Duodenal mucosa (tissue), 2 donors: Measurements from ENCODE around the gene SOX8.
"Not testable (repeated sequence)": the region's sequence is repeated elsewhere in the genome, so short reads cannot be mapped to it uniquely, and the experiment has no call there.

Source experiments
- H3K27ac ChIP-seq: one replicate; pipeline ENCODE4 v1.7.0; 2013; ENCODE audit warnings: low read depth, low read length
- H3K27me3 ChIP-seq, 2 donors: one replicate each; pipeline ENCODE4 v1.7.0; 2013; ENCODE audit warnings: low read length in 2 of 2, control low read depth in 1 of 2; ENCODE audit not compliant: insufficient read depth in 2 of 2, control insufficient read depth in 1 of 2
- H3K36me3 ChIP-seq, 2 donors: one replicate each; pipeline ENCODE4 v1.7.0; 2013; ENCODE audit warnings: low read length in 2 of 2, control low read depth in 1 of 2; ENCODE audit not compliant: insufficient read depth in 2 of 2, control insufficient read depth in 1 of 2
- H3K4me1 ChIP-seq, 2 donors: one replicate each; pipeline ENCODE4 v1.7.0; 2013; ENCODE audit warnings: low read length in 2 of 2, control low read depth in 1 of 2; ENCODE audit not compliant: insufficient read depth in 2 of 2, control insufficient read depth in 1 of 2
- H3K4me3 ChIP-seq, 2 donors: one replicate each; pipeline ENCODE4 v1.7.0; 2013; ENCODE audit warnings: low read length in 2 of 2, low read depth in 1 of 2
- H3K9ac ChIP-seq, 2 donors: one replicate each; pipeline ENCODE4 v1.7.0; 2013; ENCODE audit warnings: low read length in 2 of 2, low read depth in 1 of 2
- H3K9me3 ChIP-seq, 2 donors: one replicate each; pipeline ENCODE4 v1.7.0; 2013; ENCODE audit warnings: low read length in 2 of 2, control low read depth in 1 of 2; ENCODE audit not compliant: control insufficient read depth in 1 of 2

Gene SOX8

GRCh38 chr16:951660-952301 is 29.8 kb upstream of the SOX8 start:
- no peaks in the 10 kb centered on the region for H3K27me3 ChIP-seq
- no peak overlapping the region for H3K27ac ChIP-seq
- peaks cover 12 to 32% of the 10 kb centered on the region in 2 donors for H3K36me3 ChIP-seq
- no peaks in the 10 kb centered on the region for H3K4me1 ChIP-seq
- H3K4me3 ChIP-seq = no peak overlapping the region
- no peaks in the 10 kb centered on the region for H3K9me3 ChIP-seq
- no peak overlapping the region for H3K9ac ChIP-seq

GRCh38 chr16:952321-952720 is 29.2 kb upstream of the SOX8 start:
- no peak overlapping the region for H3K4me3 ChIP-seq
- no peak overlapping the region for H3K27ac ChIP-seq
- peaks cover 11 to 26% of the 10 kb centered on the region in 2 donors for H3K36me3 ChIP-seq
- H3K9ac ChIP-seq = no peak overlapping the region
- no peaks in the 10 kb centered on the region for H3K27me3 ChIP-seq
- H3K4me1 ChIP-seq = no peaks in the 10 kb centered on the region
- H3K9me3 ChIP-seq = no peaks in the 10 kb centered on the region

- H3K27me3 ChIP-seq, H3K9me3 ChIP-seq, H3K9ac ChIP-seq, H3K4me3 ChIP-seq, H3K4me1 ChIP-seq, H3K27ac ChIP-seq: not testable (repeated sequence)
- H3K36me3 ChIP-seq = peaks cover 8 to 25% of the 10 kb centered on the region in 2 donors
These were observed 27.8 kb upstream of the SOX8 start for GRCh38 chr16:953818-954217.

- H3K9me3 ChIP-seq, H3K27ac ChIP-seq: not testable (repeated sequence)
- H3K36me3 ChIP-seq = peaks cover 8 to 25% of the 10 kb centered on the region in 2 donors
These were observed 25.8 kb upstream of the SOX8 start for GRCh38 chr16:955766-956165.

GRCh38 chr16:959232-960040 is 22.1 kb upstream of the SOX8 start:
- Histone ChIP-seq H3K9ac (no peak overlapping the region), H3K27me3 (no peaks in the 10 kb centered on the region), H3K9me3 (no peaks in the 10 kb centered on the region), H3K4me1 (peaks cover 0 to 4% of the 10 kb centered on the region in 2 donors), H3K4me3 (no peak overlapping the region), H3K27ac (no peak overlapping the region), H3K36me3 (peaks cover 0 to 7% of the 10 kb centered on the region in 2 donors)

More at GRCh38 chr16:955766-956165, 25.8 kb upstream of the SOX8 start:
- not testable (repeated sequence) for H3K4me1 ChIP-seq, H3K4me3 ChIP-seq, H3K27me3 ChIP-seq, H3K9ac ChIP-seq

- H3K27me3 ChIP-seq = no peaks in the 10 kb centered on the region
- H3K4me1 ChIP-seq = peaks cover 0 to 4% of the 10 kb centered on the region in 2 donors
- H3K9me3 ChIP-seq = peaks cover 0 to 3% of the 10 kb centered on the region in 2 donors
- H3K27ac ChIP-seq = no peak overlapping the region
- no peak overlapping the region for H3K9ac ChIP-seq
- H3K4me3 ChIP-seq = no peak overlapping the region
- H3K36me3 ChIP-seq = no peaks in the 10 kb centered on the region
These were observed 19.2 kb upstream of the SOX8 start for GRCh38 chr16:962366-962765.

GRCh38 chr16:962901-963814 is 18.4 kb upstream of the SOX8 start:
- H3K4me1 ChIP-seq = peaks cover 0 to 4% of the 10 kb centered on the region in 2 donors
- H3K36me3 ChIP-seq = peaks cover 0 to 6% of the 10 kb centered on the region in 2 donors
- H3K9me3 ChIP-seq = peaks cover 0 to 3% of the 10 kb centered on the region in 2 donors
- H3K4me3 ChIP-seq = no peak overlapping the region
- no peak overlapping the region for H3K27ac ChIP-seq
- no peak overlapping the region for H3K9ac ChIP-seq
- no peaks in the 10 kb centered on the region for H3K27me3 ChIP-seq

GRCh38 chr16:963913-964312 is 17.7 kb upstream of the SOX8 start:
- Histone ChIP-seq H3K4me3 (no peak overlapping the region), H3K4me1 (peaks cover 0 to 4% of the 10 kb centered on the region in 2 donors), H3K9me3 (peaks cover 0 to 3% of the 10 kb centered on the region in 2 donors), H3K9ac (no peak overlapping the region), H3K27ac (no peak overlapping the region), H3K36me3 (peaks cover 0 to 6% of the 10 kb centered on the region in 2 donors), H3K27me3 (no peaks in the 10 kb centered on the region)

- Histone ChIP-seq H3K27ac (no peak overlapping the region), H3K9ac (no peak overlapping the region)
These were observed 17.1 kb upstream of the SOX8 start for GRCh38 chr16:964356-965035.

More at GRCh38 chr16:964356-965035, 17.1 kb upstream of the SOX8 start:
- Histone ChIP-seq H3K9me3 (peaks cover 0 to 3% of the 10 kb centered on the region in 2 donors), H3K4me3 (no peak overlapping the region), H3K4me1 (peaks cover under 1 to 8% of the 10 kb centered on the region in 2 donors), H3K36me3 (peaks cover 0 to 6% of the 10 kb centered on the region in 2 donors), H3K27me3 (no peaks in the 10 kb centered on the region)
